NCI-H2081 treated with DMSO at 0.1 percent for 48 hours (cell line): ENCODE measurements around the gene CALU.

Experiments
- DNase-seq: peaks from one replicate; lab custom pipeline; 2025; lab: John Stamatoyannopoulos, UW

CALU gene

DNA sequence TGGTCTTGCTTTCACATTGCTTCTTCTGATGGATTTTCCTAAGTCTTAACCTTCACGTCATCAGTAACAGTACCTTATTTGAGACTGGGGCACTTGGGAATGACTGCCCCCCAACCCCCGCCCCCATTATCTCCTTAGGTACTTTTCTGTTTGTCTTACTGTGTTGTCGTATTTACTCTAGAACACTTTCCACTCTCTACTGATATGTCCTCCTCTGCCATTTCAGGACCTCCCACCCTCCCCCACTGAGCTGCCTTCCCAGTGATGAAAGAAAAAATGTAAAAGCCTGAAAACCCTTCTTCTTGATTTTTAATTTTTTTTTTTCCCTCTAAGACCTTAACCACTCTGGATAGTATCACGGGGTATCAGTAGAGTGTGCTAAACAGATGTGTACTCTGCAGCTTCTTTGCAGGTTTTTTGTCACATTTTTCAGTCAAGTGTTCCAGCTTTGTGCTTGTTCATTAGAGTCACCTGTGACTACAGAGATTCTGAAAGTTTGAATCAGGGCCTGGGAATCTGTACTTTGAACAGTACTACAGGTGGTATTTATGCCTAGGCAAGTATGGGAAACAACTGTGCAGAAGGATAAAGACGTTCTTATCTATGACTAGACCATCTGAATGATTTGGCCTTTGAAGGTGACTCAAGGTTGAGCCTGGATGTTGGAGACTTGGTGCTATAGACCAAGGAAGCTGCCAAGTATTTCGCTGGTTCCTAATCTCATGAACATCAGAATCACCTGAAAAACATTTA lies 8.3 kb downstream of the CALU start:
- no peak for DNase-seq

DNA sequence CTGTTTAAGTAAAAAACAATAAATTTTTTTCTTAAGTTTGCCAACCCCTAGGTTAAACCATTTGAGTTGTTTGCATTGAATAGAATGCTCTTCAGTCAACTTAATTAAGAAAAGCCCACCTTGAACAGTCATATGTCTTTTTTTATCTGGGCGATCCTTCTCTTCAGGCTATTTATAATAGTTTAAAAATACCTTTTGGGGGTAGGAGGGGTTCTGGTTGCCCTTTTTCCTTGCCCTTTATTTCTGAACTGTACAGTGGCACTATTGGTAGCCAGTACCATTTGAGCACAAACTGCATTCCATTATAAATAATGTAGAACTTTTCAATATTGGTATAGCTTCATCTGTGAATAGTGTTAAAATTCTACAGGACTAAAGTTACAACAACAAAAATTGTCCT lies 13.1 kb downstream of the CALU start:
- DNase-seq: no peak

- no peak for DNase-seq
Observed at GRCh38 chr7:128755075-128755818, 16.1 kb downstream of the CALU start.

GRCh38 chr7:128755819-128756476 lies 16.8 kb downstream of the CALU start:
- no peak for DNase-seq

DNA sequence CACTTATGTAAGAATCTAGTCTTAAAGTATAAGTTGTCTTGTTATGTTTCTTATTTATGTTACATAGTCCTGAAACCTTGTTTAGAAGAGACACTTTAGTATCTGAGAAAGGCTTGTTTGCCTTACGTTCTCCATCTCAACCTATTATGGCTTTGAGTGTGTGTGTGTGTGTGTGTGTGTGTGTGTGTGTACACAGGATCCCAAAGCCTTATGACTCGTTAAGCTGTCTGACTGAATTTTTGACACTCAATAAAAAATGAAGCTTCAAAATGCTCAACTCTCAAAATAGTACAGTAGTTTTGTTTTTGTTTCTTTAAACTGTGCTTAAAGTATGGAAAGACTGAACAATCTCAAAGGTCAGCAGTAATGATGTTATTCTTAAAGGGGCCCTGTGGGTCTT lies 18.0 kb downstream of the CALU start:
- no peak for DNase-seq

- no peak for DNase-seq
Observed at GRCh38 chr7:128758553-128758952, 19.4 kb downstream of the CALU start.

DNA sequence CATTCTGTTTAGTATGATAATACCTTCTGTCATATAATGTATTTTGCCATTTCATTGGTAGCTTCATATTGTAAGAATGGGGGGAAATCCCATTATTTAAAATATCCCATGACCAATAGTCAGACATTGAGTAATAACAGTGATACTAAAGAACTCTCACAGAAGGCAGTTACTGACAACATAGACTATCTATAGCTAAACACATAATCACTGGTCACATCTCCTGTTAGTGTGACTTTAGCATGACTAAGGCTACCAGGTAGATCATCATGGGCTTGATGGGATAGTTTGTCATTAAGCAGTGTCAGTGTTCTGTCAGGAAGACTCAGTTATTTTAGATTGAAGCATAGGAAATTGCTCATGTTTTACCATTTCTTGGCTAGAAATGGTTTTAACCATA lies 20.1 kb downstream of the CALU start:
- DNase-seq: no peak

DNA sequence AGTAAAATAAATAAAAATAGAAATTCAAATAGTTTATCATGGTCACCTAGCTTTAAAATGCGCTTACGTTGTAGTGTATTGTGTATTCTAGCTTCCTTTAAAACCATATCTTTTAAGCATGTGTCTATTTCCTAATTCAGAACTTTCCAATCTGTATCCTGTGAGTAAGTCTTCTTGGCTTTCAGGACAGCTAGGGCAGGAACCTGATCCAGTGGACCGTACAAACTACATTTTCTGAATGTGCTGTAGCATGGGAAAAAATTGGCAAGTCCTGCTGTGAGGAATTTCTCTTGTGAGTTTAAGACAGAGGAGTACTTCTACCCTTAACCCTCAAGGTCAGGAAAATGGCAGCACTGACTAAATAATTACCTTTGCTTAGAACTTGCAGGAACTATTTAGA lies 24.4 kb downstream of the CALU start:
- no peak for DNase-seq

DNA sequence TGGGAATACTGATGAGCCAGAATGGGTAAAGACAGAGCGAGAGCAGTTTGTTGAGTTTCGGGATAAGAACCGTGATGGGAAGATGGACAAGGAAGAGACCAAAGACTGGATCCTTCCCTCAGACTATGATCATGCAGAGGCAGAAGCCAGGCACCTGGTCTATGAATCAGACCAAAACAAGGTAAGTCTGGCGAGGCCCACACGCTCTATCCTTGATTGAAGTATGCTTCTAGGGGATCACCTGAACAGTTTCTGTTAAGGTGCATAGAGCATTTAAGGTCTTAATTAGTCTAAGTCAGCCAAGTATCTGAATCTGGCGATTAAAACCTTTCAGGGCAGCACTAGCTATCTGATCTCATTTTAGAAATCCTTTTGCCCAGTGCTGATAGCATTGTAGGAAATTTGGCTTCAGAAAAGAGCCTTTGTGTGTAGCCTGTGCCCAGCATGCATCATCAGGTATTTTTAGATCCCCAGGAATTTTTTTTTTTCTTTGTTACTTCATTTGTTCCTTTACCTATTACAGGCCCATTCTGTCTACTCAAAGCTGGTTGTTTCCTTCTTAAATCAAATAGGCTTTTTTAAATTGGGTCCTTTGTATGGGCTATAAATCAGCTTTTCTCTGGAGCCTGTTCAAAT lies 28.4 kb downstream of the CALU start:
- no peak for DNase-seq

DNA sequence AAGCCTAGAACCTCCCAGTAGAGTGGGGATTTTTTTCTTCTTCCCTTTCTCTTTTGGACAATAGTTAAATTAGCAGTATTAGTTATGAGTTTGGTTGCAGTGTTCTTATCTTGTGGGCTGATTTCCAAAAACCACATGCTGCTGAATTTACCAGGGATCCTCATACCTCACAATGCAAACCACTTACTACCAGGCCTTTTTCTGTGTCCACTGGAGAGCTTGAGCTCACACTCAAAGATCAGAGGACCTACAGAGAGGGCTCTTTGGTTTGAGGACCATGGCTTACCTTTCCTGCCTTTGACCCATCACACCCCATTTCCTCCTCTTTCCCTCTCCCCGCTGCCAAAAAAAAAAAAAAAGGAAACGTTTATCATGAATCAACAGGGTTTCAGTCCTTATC lies 31.1 kb downstream of the CALU start:
- DNase-seq: no peak

DNA sequence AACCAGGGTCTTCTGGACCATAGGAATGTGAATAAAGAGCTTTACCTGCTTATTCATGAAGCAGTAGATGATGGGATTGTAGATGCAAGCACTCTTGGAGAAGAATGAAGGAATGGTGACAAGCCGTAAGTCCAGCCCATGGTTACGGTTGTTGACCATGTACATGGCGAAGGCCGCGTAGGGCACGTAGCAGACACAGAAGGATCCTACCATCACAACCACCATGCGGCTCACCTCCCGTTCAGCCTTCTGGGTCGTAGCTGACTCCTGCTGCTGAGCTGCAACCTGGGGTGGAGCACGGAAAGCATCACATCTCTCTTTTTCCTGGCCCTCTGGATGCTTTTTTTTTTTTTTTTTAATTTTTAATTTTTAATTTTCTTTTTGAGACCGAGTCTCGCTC lies 34.4 kb downstream of the CALU start:
- DNase-seq: no peak

GRCh38 chr7:128774029-128774689 lies 35.0 kb downstream of the CALU start:
- no peak for DNase-seq

- no peak for DNase-seq
Observed at GRCh38 chr7:128774921-128775320, 35.8 kb downstream of the CALU start.

- DNase-seq: no peak
Observed at GRCh38 chr7:128775744-128776474, 36.8 kb downstream of the CALU start, which contains the start of gene OPN1SW. Gene OPN1SW (minus strand): TSS chr7:128775794. CDS start chr7:128775781, 13 bp downstream.

GRCh38 chr7:128777156-128778123 lies 38.3 kb downstream of the CALU start:
- DNase-seq: no peak

- DNase-seq: no peak
Observed at GRCh38 chr7:128778946-128779345, 39.8 kb downstream of the CALU start.

DNA sequence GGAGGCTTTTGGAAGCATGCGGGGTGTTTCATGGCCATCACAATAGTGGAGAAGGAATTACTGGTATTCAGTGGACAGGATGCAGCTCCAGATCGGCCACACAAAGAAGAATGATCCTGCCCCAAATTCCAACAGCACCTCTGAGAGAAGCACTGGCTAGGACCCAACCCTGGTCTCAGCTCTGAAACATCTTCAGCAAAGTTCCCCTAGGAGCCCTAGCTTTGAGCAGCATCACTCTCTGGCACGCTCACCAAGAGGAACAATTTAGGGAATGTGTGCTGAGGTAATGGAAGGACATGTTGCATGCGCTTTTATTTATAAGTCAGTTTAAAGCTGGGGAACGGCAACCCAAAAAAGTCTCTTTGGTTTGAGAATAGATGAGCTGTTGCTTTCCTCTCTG lies 42.0 kb downstream of the CALU start:
- no peak for DNase-seq

GRCh38 chr7:128781851-128782250 lies 42.7 kb downstream of the CALU start:
- DNase-seq: no peak

DNA sequence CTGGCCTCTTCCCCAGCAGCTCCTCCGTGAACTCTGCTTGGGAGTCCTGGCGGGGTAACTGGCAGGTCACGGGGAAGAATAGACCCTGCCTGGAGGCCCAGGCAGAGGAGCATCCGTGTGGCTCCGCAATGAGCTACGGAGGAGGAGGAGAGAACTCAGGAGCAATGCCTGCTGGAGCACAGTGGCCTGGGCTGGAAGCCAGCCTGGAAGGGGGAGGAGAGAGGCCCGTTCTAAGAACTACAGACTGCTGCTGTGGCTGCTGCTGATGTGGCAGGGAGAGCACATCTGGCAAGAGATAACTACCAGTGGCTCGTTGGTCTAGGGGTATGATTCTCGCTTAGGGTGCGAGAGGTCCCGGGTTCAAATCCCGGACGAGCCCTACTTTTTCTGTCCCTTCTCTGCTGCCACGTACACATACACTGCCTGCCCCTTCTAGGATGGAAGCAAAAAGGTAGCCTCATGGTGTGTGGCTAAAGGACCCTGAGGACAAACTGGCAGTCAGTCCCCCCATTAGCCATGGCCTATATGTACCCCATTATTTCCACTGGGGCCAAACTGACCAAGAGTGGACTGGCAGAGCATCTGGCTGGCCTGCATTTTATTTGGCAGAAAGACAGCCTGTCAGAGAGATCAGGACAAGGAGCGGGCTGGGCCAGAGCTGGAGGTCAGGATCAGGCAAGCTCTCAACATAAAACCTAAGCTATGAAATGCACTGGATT lies 44.1 kb downstream of the CALU start:
- no peak for DNase-seq
